HEK293 (cell line): ENCODE measurements around the gene NBPF4.

Experiments
- CTCF ChIA-PET: fragments of 350-600 bp; formaldehyde crosslinking; extraction: SDS; loops from one replicate; lab custom pipeline; 2021; ENCODE audit warnings: antibody characterized with exemption; lab: Yijun Ruan, JAX
- POLR2A ChIA-PET: fragments of 300-600 bp; formaldehyde crosslinking; extraction: SDS; loops from one replicate; lab custom pipeline; 2020; ENCODE audit warnings: antibody characterized with exemption, inconsistent platforms; lab: Yijun Ruan, JAX
- H3K27ac ChIP-seq: fragments of 200-500 bp; sonication (Bioruptor generic); 2 replicates; pipeline ENCODE4 v1.5.1; 2014; ENCODE audit warnings: low read depth, low read length, control low read depth, inconsistent platforms; ENCODE audit errors: extremely low read depth
- H3K36me3 ChIP-seq, 2 experiments: fragments of 200-500 bp in 1 of 2; sonication (Bioruptor generic) in 1 of 2; 1 replicate in 1 of 2; 2 replicates in 1 of 2; pipeline ENCODE4 v1.5.1; 2014 to 2017; ENCODE audit warnings: inconsistent platforms in 2 of 2, low read length in 2 of 2; ENCODE audit not compliant: control insufficient read depth in 2 of 2, insufficient read depth in 1 of 2
- H3K4me1 ChIP-seq: fragments of 200-500 bp; sonication (Bioruptor generic); 2 replicates; pipeline ENCODE4 v1.5.1; 2014; ENCODE audit warnings: mild to moderate bottlenecking, low read length, inconsistent platforms; ENCODE audit not compliant: control insufficient read depth, insufficient read depth
- H3K4me3 ChIP-seq: 2 replicates; pipeline ENCODE4 v1.5.1; 2011; ENCODE audit warnings: low read depth, mild to moderate bottlenecking, control low read depth, low read length, moderate library complexity
- H3K9me3 ChIP-seq: fragments of 200-500 bp; sonication (Bioruptor generic); 2 replicates; pipeline ENCODE4 v1.5.1; 2014; ENCODE audit warnings: low read depth, low read length, inconsistent platforms; ENCODE audit not compliant: control insufficient read depth, insufficient read depth
- ATF2 ChIP-seq: fragments of 450-650 bp; formaldehyde crosslinking; IDR thresholded peaks from 2 replicates; pipeline ENCODE4 v1.5.1; 2016; ENCODE audit warnings: missing biosample characterization, missing genetic modification characterization, low read depth
- CTCF ChIP-seq: fragments of 450-650 bp; formaldehyde crosslinking; IDR thresholded peaks from 2 replicates; pipeline ENCODE4 v1.5.1; 2016; ENCODE audit warnings: missing biosample characterization, missing genetic modification characterization
- KLF16 ChIP-seq: fragments of 450-650 bp; formaldehyde crosslinking; IDR thresholded peaks from 2 replicates; pipeline ENCODE4 v1.5.1; 2017; ENCODE audit warnings: missing biosample characterization, missing genetic modification characterization
- PRDM1 ChIP-seq: fragments of 450-650 bp; formaldehyde crosslinking; IDR thresholded peaks from 2 replicates; pipeline ENCODE4; 2016; ENCODE audit warnings: missing biosample characterization, missing genetic modification characterization
- SCRT2 ChIP-seq: fragments of 450-650 bp; formaldehyde crosslinking; IDR thresholded peaks from 2 replicates; pipeline ENCODE4 v1.5.1; 2016; ENCODE audit warnings: missing biosample characterization, missing genetic modification characterization
- SP3 ChIP-seq: fragments of 450-650 bp; formaldehyde crosslinking; IDR thresholded peaks from 2 replicates; pipeline ENCODE4 v1.5.1; 2016; ENCODE audit warnings: missing biosample characterization, missing genetic modification characterization
- TRIM28 ChIP-seq: IDR thresholded peaks from 2 replicates; pipeline ENCODE4 v1.6.1; 2011; ENCODE audit warnings: low read length, control low read depth, borderline replicate concordance
- YY2 ChIP-seq: fragments of 450-650 bp; formaldehyde crosslinking; IDR thresholded peaks from 2 replicates; pipeline ENCODE4 v1.5.1; 2016; ENCODE audit warnings: missing biosample characterization, missing genetic modification characterization
- ZBTB10 ChIP-seq: fragments of 450-650 bp; formaldehyde crosslinking; IDR thresholded peaks from 2 replicates; pipeline ENCODE4 v1.5.1; 2016; ENCODE audit warnings: missing biosample characterization, missing genetic modification characterization
- ZBTB48 ChIP-seq: fragments of 450-650 bp; formaldehyde crosslinking; IDR thresholded peaks from 2 replicates; pipeline ENCODE4 v1.5.1; 2016; ENCODE audit warnings: missing biosample characterization, missing genetic modification characterization
- ZBTB7A ChIP-seq: fragments of 450-650 bp; formaldehyde crosslinking; IDR thresholded peaks from 2 replicates; pipeline ENCODE4 v1.5.1; 2016; ENCODE audit warnings: low read depth, missing biosample characterization, missing genetic modification characterization
- ZNF114 ChIP-seq: fragments of 450-650 bp; formaldehyde crosslinking; IDR thresholded peaks from 2 replicates; pipeline ENCODE4 v1.5.0; 2017; ENCODE audit warnings: missing biosample characterization, missing genetic modification characterization
- ZNF16 ChIP-seq: fragments of 450-650 bp; formaldehyde crosslinking; IDR thresholded peaks from 2 replicates; pipeline ENCODE4 v1.5.1; 2016; ENCODE audit warnings: low read depth, missing biosample characterization, missing genetic modification characterization
- ZNF202 ChIP-seq: fragments of 450-650 bp; formaldehyde crosslinking; IDR thresholded peaks from 2 replicates; pipeline ENCODE4 v1.5.1; 2016; ENCODE audit warnings: missing biosample characterization, missing genetic modification characterization, borderline replicate concordance
- ZNF335 ChIP-seq: fragments of 450-650 bp; formaldehyde crosslinking; conservative IDR thresholded peaks from 2 replicates; pipeline ENCODE4 v1.5.1; 2016; ENCODE audit warnings: missing biosample characterization, missing genetic modification characterization
- ZNF366 ChIP-seq: fragments of 450-650 bp; formaldehyde crosslinking; conservative IDR thresholded peaks from 2 replicates; pipeline ENCODE4 v1.5.1; 2016; ENCODE audit warnings: missing biosample characterization, missing genetic modification characterization
- ZNF501 ChIP-seq: fragments of 450-650 bp; formaldehyde crosslinking; IDR thresholded peaks from 2 replicates; pipeline ENCODE4 v1.5.1; 2016; ENCODE audit warnings: missing biosample characterization, missing genetic modification characterization
- ZNF510 ChIP-seq: fragments of 450-650 bp; formaldehyde crosslinking; IDR thresholded peaks from 2 replicates; pipeline ENCODE4 v1.5.1; 2018; ENCODE audit warnings: mild to moderate bottlenecking, missing genetic modification characterization, missing biosample characterization; ENCODE audit not compliant: insufficient replicate concordance
- ZNF544 ChIP-seq: fragments of 450-650 bp; formaldehyde crosslinking; IDR thresholded peaks from 2 replicates; pipeline ENCODE4 v1.5.0; 2017; ENCODE audit warnings: missing biosample characterization, missing genetic modification characterization
- ZNF571 ChIP-seq: fragments of 450-650 bp; formaldehyde crosslinking; IDR thresholded peaks from 2 replicates; pipeline ENCODE4 v1.5.0; 2017; ENCODE audit warnings: missing biosample characterization, missing genetic modification characterization
- ZNF580 ChIP-seq: fragments of 450-650 bp; formaldehyde crosslinking; IDR thresholded peaks from 2 replicates; pipeline ENCODE4 v1.5.1; 2016; ENCODE audit warnings: missing biosample characterization, missing genetic modification characterization
- ZNF623 ChIP-seq: fragments of 450-650 bp; formaldehyde crosslinking; IDR thresholded peaks from 2 replicates; pipeline ENCODE4 v1.5.1; 2016; ENCODE audit warnings: missing biosample characterization, missing genetic modification characterization
- ZNF776 ChIP-seq: fragments of 450-650 bp; formaldehyde crosslinking; IDR thresholded peaks from 2 replicates; pipeline ENCODE4 v1.5.0; 2017; ENCODE audit warnings: missing biosample characterization, missing genetic modification characterization, borderline replicate concordance
- TF ChIP-seq, protein P1 (sequence below): fragments of 450-650 bp; formaldehyde crosslinking; IDR thresholded peaks from 2 replicates; pipeline ENCODE4 v1.5.1; 2016; ENCODE audit warnings: missing biosample characterization, missing genetic modification characterization

NBPF4 gene

GRCh38 chr1:108199781-108200686, 43.8 kb downstream of the NBPF4 start, which contains the start of gene SLC25A24 (continued):
- TF ChIP-seq TRIM28 (no peak), PRDM1 (tag by site-specific recombination) (no peak), ZNF16 (tag by site-specific recombination) (no peak), KLF16 (tag by site-specific recombination) (peak; percentile 71; the same call in 1 of the 2 replicates), ZNF571 (tag by site-specific recombination) (no peak), SP3 (tag by site-specific recombination) (peak; percentile 61), ZNF501 (tag by site-specific recombination) (peak; percentile 61), ZNF114 (tag by site-specific recombination) (no peak), ZNF202 (tag by site-specific recombination) (no peak), ZNF580 (tag by site-specific recombination) (no peak), ZBTB10 (tag by site-specific recombination) (no peak), SCRT2 (tag by site-specific recombination) (peak; percentile 90), ZNF544 (tag by site-specific recombination) (no peak)
- TF ChIP-seq, protein P1, sequence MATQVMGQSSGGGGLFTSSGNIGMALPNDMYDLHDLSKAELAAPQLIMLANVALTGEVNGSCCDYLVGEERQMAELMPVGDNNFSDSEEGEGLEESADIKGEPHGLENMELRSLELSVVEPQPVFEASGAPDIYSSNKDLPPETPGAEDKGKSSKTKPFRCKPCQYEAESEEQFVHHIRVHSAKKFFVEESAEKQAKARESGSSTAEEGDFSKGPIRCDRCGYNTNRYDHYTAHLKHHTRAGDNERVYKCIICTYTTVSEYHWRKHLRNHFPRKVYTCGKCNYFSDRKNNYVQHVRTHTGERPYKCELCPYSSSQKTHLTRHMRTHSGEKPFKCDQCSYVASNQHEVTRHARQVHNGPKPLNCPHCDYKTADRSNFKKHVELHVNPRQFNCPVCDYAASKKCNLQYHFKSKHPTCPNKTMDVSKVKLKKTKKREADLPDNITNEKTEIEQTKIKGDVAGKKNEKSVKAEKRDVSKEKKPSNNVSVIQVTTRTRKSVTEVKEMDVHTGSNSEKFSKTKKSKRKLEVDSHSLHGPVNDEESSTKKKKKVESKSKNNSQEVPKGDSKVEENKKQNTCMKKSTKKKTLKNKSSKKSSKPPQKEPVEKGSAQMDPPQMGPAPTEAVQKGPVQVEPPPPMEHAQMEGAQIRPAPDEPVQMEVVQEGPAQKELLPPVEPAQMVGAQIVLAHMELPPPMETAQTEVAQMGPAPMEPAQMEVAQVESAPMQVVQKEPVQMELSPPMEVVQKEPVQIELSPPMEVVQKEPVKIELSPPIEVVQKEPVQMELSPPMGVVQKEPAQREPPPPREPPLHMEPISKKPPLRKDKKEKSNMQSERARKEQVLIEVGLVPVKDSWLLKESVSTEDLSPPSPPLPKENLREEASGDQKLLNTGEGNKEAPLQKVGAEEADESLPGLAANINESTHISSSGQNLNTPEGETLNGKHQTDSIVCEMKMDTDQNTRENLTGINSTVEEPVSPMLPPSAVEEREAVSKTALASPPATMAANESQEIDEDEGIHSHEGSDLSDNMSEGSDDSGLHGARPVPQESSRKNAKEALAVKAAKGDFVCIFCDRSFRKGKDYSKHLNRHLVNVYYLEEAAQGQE, result no peak

DNA sequence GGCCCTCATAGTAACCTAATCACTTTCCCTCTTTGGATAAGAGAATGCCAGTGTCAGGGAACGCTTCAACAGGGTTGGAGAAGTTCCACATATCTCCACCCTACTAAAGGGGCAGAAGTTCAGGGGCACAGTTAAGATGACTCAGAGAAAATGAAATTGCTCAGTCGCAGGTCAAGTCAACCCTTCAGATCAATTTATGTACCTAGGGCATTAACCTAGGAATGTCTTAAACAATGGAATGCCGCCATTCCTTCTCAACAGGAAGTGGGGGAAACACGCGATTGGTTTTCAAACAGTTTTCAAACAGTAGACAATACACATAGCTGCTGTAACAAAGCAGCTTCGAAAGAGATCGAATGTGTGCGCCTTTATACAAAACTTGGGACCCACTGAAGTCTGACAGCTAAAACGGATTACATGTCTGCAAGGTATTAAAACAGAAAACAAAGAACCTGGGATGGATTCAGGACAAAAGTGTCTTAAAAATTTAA, 44.6 kb downstream of the NBPF4 start:
- no peaks in the 10 kb centered on the region for H3K9me3 ChIP-seq
- peak overlapping the region; percentile 87 for H3K4me3 ChIP-seq
- POLR2A ChIA-PET, result interaction anchor here (1.8 kb wide), 1 partner anchor 17 kb away, joined by 9 read pairs; no protein-coding TSS in a partner anchor
- peaks cover 0 to 31% of the 10 kb centered on the region in 2 experiments; a peak in 1 of 3 replicates for H3K36me3 ChIP-seq
- H3K27ac ChIP-seq, result peak overlapping the region; percentile 11; the same call in 1 of the 2 replicates
- CTCF ChIA-PET, result interaction anchor here (1.3 kb wide), 1 partner anchor 13 kb away, joined by 3 read pairs; no protein-coding TSS in a partner anchor
- H3K4me1 ChIP-seq, result no peaks in the 10 kb centered on the region
- 0 out of 2 replicates have a peak, but pooled peaks have one; percentile 14 for TF ChIP-seq YY2
- no peak for TF ChIP-seq SCRT2 (tag by site-specific recombination)
- TF ChIP-seq ZNF623 (tag by site-specific recombination), result no peak
- peak; percentile 47 for TF ChIP-seq PRDM1 (tag by site-specific recombination)
- TF ChIP-seq ZBTB48 (tag by site-specific recombination), result no peak
- peak; percentile 64; the same call in 1 of the 2 replicates for TF ChIP-seq ZNF335 (tag by site-specific recombination)
- 0 out of 2 replicates have a peak, but pooled peaks have one; percentile 20 for TF ChIP-seq ZNF366 (tag by site-specific recombination)
- no peak for TF ChIP-seq ZBTB7A (tag by site-specific recombination)
- TF ChIP-seq ZNF776 (tag by site-specific recombination), result no peak
- no peak for TF ChIP-seq CTCF (tag by site-specific recombination)
- TF ChIP-seq ATF2 (tag by site-specific recombination), result no peak
- no peak for TF ChIP-seq ZNF510
